Activated CD4-positive, alpha-beta T cell treated with anti-CD3 and anti-CD28 coated beads, Interleukin-2, amount 50 U/mL, for 48 hours (primary cell): Measurements from ENCODE around the gene GNG2.

Experiments used
- DNase-seq, 2 experiments: peaks; one replicate each; pipeline ENCODE4 v3.0.0-alpha.2; 2020

Gene GNG2

DNA sequence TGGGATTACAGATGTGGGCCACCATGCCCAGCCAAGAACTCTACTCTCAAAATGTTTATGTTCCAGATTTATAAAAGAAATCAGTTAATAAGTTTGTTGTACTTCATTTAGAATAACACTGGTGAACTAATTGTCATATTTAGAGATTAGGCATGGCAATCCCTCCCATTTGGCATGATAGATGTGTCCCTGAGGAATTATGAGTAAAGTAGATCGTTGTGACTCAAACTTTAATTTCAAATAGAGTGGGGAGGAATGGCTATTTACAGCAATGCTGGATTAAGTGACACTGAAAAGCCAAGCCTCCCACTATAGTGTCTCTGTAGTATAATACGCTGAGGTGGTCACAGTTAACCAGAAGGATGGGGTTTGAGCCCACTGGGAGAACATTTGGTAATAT, 89.6 kb downstream of the GNG2 start:
- DNase-seq, result no peak

DNA sequence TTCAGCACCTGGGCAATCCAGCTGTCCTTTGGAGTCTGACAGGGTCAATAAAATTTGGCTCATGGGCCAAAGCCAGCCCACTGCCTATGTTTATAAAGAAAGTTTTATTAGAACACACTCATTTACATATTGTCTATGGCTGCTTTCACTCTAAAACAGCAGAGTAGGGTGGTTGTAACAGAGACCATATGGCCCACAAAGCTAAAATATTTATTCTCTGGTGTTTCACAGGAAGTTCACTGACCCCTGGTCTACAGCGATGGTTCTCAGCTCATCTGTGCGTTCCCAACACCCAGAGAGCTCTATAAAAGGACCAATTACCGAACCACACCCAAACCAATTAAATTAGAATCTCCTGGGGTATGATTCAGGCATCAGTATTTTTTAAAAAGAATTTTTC, 91.2 kb downstream of the GNG2 start:
- DNase-seq, result no peak

DNA sequence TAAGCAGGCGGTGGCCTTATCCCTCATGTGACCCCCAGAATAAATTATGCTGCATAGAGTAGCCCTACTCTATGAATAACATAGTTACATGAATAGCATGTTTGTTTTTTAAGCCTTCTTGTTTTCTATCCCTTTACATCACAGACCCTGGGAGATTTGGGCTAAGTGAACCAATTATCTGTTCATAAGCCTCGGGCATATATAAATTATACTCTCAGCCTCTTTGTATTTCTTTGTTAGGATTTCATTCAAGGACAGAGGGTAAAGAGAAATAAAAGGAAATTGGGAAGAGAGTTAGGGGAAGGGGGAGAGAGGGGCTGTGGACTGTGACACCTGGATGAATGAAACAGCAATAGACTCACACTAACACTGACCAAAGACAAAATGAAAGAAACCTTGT, 93.6 kb downstream of the GNG2 start:
- no peak for DNase-seq

DNA sequence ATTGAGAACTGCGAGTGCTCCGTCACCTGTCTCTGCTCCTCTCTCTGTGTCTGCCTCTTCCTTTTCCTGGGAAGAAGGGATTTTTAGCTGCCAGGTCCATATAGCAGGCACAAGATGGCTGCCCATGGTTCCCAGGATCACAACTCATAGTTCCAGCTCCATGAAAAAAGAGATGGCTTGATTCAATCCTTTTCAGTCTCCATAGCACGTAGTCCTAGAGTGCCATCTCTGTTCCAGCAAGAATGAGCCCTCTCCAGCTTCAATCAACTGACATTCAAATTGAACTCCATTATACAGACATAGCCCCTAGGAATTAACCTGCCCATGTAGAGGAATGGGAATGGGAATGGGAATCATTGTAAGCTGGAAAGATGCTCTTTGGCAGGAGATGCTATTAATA, 94.2 kb downstream of the GNG2 start:
- no peak for DNase-seq

DNA sequence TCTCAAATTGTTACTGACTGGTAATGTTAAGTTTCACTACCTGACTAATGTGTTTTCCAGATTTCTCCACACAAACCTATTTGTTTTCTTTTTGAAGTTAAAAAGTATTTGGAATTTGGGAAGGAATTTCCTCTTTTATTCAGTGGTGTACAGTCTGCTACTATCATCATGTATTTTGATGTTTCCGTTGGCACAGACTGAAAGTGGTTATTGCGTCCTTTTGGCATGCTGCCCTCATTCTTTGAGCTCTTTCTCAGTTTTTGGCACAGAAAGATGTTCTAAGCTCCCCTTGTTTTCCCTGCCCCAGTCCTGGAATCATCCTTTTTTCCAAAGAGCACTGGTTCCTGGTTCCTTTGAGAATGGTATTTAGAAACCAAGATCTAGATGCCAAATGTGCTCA, 97.5 kb downstream of the GNG2 start:
- DNase-seq, result no peak

DNA sequence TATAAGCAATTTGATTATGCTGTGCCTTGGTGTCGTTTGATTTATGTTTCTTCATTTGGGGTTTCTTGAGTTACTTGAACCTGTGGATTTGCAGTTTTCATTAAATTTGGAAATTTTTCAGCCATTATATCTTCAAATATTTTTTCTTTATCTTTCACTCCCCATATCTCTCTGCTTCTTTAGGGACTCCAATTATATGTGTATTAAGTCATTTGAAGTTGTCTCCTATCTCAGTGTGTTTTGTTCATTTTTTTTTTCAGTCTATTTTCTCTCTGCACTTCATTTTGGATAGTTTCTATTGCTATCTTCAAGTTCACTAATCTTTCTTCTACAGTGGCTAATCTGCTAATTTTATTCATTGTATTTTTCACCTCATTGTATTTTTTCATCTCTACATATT, 99.5 kb downstream of the GNG2 start:
- no peak for DNase-seq

DNA sequence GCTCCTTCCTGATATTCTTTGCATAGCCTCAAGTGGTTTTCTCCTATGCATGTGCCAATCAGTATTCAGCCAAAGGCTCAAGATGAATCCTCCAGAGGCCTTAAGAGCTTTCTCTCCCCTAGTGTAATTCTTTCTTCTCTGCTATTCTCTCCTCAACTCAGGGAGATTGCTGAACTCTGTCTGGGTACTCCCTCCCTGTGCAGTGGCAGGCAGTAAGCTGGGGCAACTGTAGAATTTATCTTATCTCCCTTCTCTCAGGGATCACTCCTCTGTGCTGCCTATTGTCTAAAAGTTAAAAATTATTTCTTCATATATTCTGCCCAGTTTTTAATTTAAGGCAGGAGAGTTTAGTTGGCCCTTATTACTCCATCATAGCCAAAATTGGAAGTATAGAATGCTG, 100.5 kb downstream of the GNG2 start:
- no peak for DNase-seq

DNA sequence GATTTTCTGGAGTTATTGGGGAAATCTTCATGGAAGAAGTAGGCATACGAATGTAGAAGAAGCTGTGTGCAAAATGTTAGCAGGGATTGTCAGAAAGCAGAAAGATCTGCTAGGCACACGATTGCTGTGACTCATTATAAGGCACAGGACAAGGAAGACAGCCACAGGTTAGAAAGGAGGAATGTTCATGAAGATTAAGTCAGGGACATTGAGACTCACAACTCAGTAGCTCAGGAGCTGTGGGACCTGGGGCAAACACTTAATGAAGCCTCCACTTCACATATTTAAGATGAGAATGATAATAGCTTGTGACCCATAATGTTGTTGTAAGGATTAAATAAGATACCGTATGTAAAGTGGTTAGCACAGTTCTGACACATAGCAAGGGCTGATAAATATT, 102.3 kb downstream of the GNG2 start:
- DNase-seq, result no peak

DNA sequence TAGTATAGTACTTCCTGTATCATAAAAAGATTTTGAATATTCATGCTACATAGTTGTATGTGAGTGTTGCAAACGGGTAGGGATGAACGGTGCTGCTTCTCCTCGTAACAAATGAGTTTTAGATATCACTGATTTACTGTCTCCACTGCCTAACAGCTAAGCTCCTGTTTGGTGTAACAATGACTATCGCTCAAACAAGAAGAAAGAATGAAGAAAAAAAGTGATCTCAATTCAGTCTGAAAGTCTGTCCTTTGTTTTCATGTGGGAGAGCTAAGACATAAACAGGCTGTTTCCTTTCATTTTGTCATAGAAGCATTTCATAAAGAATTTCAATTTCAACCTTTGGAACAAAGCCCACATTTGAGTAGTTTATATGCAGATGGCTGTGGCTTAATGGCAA, 102.9 kb downstream of the GNG2 start:
- no peak for DNase-seq

DNA sequence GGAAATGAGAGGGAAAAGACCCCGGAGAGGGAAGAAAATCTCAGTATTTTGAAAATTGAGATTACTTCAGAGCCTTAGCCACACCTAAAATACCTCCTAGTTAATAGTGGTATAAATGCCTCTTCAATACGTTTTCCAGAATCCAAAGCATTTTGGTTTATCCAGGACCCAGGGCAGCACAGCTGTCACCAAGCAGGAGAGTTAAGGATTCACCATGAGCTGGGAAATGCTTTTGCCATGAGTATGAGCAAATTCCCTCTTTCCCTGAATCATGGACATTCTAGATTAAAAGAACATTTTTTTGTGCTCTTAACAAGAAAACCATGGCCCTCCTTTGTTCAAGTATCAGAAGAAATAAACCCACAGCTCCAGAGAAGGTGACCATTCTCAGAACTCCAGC, 107.1 kb downstream of the GNG2 start:
- DNase-seq, result no peak

DNA sequence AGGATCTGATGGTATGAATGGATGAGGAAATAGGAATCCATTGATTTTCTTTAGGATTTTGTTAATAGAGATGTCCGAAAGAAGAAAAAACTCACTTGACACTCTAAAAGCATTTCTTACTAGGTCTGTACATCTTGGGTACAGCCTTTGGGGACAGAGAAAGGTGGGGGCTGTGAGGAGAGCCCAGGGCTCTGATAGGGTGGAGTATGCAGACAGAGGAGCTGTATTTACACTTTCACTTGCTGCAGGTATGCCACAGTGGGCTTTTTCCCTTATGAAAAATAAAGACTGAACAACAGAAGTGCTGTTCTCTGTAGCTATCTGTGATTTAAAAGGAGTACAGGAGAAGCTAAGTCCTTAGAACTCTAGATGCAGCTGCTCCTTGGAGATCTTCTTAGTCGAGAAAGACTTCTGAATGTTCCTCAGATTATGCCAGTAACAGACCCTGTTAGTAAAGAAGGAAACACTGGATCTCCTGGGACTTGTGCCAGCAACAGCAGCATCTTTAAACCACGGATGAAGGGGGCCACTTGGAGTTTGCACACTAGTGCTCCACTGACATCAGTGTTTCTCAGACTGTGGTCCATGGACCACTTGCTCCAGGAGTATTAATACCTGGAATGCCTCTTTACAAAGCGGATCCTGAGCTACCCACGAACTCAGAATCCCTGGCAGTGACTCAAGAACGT, 109.6 kb downstream of the GNG2 start:
- no peak for DNase-seq

DNA sequence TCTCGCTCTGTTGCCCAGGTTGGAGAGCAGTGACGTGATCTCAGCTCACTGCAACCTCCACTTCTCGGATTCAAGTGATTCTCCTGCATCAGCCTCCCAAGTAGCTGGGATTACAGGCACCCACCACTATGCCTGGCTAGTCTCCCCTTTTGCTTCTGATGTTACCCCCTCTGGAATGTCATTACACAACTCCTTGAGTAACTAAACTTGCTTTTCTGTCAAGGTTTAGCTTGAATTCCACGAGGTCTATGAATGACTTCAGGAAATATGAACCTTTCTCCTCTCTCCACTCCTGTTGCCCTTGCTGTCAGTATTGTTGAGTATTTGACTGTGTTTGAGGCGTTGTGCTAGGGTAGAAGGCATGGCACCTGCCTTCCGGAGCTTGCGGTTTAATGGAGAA, 112.2 kb downstream of the GNG2 start:
- DNase-seq, result no peak

DNA sequence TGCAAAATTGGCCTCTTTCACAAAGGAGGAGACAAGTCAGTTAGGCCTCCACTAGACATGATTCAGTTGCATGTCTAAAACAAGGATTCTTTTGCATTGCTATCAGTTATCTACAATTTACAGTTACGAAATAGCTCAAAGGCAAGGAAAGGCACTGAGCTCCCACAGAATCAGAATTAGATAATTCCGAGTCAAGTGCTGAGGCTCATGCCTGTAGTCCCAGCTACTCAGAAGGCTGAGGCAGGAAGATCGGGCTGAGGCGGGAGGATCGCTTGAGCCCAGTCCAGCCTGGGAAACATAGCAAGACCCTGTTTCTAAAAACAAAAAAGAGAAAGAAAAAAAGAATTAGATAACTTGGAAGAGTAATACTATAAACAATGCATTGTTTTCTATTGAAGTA, 116.7 kb downstream of the GNG2 start:
- no peak for DNase-seq

DNA sequence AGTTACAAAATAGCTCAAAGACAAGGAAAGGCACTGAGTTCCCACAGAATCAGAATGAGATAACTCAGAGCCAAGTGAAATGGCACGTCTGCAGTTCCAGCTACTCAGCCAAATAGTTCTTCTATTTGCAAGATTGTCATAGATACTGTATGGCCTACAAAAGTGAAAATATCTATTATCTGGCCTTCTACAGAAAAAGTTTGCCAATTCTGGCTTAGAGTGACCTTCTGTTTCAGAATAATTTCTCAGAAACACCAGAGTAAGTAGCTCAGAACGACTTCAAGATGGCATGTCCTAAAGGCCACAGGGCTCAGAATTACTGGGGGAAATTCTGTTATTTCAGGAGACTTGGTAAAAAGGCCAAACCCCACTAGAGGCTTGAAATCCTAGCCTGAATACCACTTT, 118.3 kb downstream of the GNG2 start:
- DNase-seq, result no peak

DNA sequence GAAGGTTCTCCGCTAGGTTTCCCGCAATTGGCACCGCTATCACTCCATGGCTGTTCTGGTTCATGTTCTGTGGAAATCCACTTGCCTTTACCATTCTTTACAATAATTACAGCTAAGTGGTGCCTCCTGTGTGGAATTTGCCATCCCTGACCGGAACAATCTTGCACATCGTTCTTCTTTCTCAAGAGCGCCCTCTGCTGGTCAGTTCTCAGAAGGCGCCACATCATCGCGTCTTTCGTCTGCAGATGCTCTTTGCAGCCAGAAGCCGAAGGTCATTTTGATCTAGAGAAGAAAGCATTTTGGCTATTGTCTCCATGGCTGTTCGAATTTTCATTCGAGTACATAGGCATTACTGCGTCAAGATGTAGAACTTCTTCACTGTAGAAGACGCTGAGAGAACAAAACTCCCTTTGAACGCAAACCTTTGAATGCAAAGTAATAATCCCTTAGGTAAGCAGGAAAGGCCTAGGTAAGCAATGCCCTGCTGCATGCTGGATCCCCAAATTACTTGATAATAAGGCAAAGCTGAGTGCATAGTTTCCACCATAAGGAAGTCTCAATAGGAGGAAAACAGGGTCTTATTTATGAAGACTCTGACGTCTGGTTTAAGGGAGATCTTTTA, 118.8 kb downstream of the GNG2 start:
- DNase-seq, result peak; percentile 87 to 91

DNA sequence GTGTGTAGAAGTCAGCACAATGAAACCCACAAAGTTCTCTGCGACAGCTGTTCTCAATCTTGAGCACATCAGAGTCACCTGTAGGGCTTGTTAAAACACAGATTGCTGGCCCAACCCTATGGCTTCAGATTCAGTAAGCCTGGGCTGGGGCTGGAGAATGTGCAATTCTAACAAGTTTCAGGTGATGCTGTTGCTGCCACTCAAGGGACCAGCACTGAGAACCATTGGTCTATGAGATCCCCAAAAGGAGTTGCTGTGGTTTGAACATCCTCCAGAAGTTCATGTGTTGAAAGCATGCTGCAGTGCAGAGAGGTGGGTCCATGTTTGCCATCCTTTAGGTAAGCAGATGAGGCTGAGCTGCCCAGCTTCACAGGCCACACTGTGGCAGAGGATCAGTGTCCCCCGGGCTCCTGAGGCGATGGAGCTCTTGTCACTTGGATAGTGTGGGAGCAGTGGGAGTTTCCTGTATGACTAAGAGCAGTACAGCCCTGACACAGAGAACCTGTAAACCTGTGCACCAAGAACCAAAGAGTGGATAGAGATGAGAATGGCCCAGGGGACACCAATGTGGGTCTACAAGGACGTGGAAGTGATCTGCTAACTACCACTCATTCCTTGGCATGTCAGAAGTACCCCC, 120.9 kb downstream of the GNG2 start:
- DNase-seq, result no peak

DNA sequence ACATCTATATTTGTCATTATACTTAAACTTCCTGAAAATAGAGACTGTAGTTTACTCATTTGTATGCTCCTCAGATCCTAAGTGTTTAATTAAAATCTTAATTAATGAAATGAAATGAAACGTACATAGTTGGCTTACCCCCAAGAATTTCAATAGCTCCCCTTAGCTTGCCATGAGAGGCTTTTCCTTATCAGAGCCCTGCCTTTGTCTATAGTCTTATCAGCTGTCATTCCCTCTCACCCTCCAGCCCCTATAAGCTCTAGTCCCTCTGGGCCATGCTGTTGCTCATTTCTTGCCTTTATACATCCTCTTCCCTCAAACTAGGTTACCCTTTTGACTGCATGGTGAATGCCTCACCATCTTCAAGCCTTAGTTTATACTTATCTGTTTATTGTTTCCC, 127.8 kb downstream of the GNG2 start:
- no peak for DNase-seq

DNA sequence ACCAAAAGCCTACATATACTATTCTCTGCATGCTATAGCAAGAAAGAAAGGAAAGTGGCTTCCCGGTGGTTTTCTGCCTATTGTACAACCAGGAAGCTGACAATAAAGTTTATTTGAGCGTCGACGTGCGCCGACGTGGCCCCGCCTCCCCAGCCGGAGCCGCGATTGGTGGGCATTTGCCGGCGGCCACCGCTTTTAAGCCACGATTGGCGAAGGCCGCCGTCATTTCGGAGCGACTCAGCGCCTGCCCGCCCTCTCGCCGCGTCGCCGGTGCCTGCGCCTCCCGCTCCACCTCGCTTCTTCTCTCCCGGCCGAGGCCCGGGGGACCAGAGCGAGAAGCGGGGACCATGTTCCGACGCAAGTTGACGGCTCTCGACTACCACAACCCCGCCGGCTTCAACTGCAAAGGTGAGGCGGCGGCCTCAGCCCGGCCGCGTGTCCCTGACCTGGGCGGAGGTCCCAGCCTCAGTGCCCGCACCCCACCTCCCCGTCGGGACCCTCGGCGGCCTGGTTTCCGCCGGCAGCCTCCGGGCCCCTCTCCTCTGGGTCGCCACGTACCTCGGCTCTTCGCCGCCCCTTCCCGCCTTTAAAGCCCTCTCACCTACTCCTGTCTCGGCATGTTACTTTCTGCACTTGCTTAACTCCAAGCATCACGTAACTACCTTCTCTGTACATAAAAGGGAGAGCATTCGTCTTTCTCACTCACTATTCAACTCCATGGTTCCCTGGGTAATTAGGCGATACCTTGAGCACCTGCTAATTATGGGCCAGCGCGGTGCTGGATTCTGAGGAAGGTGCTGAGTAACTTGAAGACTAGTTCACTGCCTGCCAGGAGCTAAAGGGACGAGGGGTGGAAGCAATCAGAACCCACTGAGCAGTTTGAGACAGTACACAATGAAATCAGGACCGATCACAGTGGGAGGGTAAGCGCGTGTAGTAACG, 129.2 kb downstream of the GNG2 start, which contains the start of gene RTRAF:
RTRAF (plus strand) TSS at position 254 of the 942 bp plus-strand sequence; CDS start at position 348, 94 bp downstream.
- DNase-seq, result peak; percentile 89 to 91

DNA sequence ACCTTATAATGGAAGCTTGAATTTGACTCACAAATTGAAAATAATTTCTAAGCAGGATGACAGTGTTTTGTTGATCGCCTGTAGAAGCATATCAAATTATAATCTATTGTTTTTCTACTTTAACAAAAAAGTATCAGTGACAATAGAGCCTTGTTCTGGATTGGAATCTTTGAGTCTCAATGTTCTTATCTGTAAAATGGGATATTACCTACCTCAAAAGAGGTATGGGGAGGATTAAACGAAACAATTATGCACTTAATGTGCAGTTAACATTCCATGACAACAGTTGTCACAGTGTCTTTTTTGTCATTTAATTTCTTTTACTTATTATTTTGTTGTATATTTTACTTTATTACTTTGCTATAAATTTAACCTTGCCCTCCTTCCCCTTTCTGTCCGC, 130.1 kb downstream of the GNG2 start:
- DNase-seq, result no peak

DNA sequence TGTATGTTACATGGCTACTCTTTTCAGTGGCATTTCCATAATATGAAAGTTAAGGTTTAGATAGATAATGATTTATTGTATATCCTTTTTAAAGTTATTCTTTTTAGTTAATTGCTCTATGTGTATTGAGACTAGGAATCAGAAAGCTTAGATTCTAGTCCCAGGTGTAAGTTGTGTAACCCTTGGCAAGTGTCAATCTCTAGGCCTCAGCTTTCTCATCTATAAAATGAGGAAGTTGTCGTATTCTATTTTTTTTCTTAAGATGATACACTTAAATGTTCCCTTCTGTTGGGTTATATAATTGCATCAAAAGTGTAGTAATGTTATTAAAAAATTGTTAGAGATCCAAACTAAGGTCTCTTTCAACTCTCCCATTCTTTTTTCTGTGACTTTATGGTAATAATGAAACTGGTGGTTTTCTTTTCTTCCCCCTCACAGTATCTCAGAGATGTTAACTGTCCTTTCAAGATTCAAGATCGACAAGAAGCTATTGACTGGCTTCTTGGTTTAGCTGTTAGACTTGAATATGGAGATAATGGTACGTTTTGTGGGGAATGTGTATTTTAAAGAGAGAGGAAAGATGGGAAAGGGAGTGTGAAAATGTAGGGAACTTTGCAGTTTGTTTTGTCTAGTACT, 133.0 kb downstream of the GNG2 start:
- no peak for DNase-seq

DNA sequence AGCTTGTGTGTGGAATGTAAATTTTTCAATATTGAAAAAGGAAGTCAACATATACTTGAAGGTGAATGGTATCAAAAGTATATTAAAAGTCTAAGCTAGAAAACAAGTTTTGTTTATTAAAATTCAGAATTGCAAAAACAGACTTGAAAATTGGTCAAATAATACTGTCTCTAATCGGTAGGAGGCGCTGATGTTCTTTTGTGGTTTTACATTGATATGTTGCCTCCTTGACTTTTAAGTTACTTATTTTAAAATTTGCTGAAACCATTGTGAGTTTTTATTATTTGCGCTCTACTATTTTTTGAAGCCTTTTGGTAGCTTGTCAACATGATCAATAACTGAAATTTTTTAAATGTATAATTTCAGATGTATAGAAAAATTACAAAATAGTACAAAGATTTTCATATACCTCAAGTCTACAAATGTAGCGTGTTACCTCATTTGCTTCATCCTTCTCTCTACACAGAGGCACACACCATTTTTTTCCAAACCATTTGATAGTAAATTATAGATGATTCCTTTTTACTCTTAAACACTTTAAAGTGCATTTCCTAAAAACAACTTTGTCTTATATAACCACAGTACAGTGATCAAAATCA, 135.8 kb downstream of the GNG2 start:
- no peak for DNase-seq

DNA sequence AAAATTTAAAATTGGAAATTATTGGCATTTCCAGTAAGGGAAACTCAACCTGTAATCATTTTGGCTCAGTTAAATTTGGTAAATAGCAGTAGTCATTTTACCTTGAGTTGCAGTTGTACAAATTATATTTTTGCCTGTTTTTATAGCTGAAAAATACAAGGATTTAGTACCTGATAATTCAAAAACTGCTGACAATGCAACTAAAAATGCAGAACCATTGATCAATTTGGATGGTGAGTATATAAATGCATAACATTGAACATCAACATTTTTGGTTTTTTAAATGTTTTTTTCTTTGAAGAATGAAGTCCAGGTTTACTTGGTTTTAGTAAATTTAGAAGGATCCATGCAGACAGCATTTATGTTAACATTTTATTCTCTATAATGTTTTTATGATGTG, 137.9 kb downstream of the GNG2 start:
- no peak for DNase-seq
